SK-N-SH treated with all-trans-retinoic acid at 6 μM for 48 hours (cell line): Measurements from ENCODE around the gene NAE1.

Experiments
- ATAC-seq: fragments of 200-7000 bp; cut with Tn5 transposase; 3 replicates; pipeline ENCODE4 v1.9.1; 2020; ENCODE audit warnings: mild to moderate bottlenecking, moderate library complexity
- ARNTL ChIP-seq: fragments of 450-650 bp; formaldehyde crosslinking; IDR thresholded peaks from 2 replicates; pipeline ENCODE4 v1.5.0; 2020; ENCODE audit warnings: low read depth, mild to moderate bottlenecking, moderate library complexity, borderline replicate concordance
- BACH2 ChIP-seq: fragments of 250-450 bp; sonication (Bioruptor Pico); IDR thresholded peaks from 2 replicates; pipeline ENCODE4 v1.9.0; 2021; ENCODE audit warnings: mild to moderate bottlenecking, borderline replicate concordance
- CREB5 ChIP-seq: fragments of 250-450 bp; sonication (Bioruptor Pico); IDR thresholded peaks from 2 replicates; pipeline ENCODE4 v1.5.1; 2020; ENCODE audit warnings: low read depth, mild to moderate bottlenecking, moderate library complexity
- CSDC2 ChIP-seq: fragments of 250-450 bp; sonication (Bioruptor Pico); IDR thresholded peaks from 2 replicates; pipeline ENCODE4 v1.5.0; 2020; ENCODE audit warnings: mild to moderate bottlenecking, moderate library complexity
- CSRNP3 ChIP-seq: fragments of 250-450 bp; sonication (Bioruptor Pico); IDR thresholded peaks from 2 replicates; pipeline ENCODE4 v1.5.1; 2021; ENCODE audit warnings: mild to moderate bottlenecking, moderate library complexity
- ESRRG ChIP-seq: fragments of 250-450 bp; sonication (Bioruptor Pico); IDR thresholded peaks from 2 replicates; pipeline ENCODE4 v1.6.1; 2021; ENCODE audit warnings: mild to moderate bottlenecking
- GLIS3 ChIP-seq: fragments of 250-450 bp; sonication (Bioruptor Pico); IDR thresholded peaks from 2 replicates; pipeline ENCODE4 v1.5.0; 2020; ENCODE audit warnings: mild to moderate bottlenecking, moderate library complexity
- ISL1 ChIP-seq: fragments of 250-450 bp; sonication (Bioruptor Pico); IDR thresholded peaks from 2 replicates; pipeline ENCODE4 v2.1.2; 2022; ENCODE audit warnings: mild to moderate bottlenecking, moderate library complexity
- OSR1 ChIP-seq: fragments of 250-450 bp; sonication (Bioruptor Pico); IDR thresholded peaks from 2 replicates; pipeline ENCODE4 v1.8.0; 2022; ENCODE audit warnings: moderate library complexity, mild to moderate bottlenecking, inconsistent platforms
- PPARA ChIP-seq: fragments of 250-450 bp; sonication (Bioruptor Pico); IDR thresholded peaks from 2 replicates; pipeline ENCODE4 v1.5.0; 2020; ENCODE audit warnings: mild to moderate bottlenecking, borderline replicate concordance
- RARB ChIP-seq: fragments of 250-450 bp; sonication (Bioruptor Pico); IDR thresholded peaks from 2 replicates; pipeline ENCODE4 v1.8.0; 2021; ENCODE audit warnings: mild to moderate bottlenecking, moderate library complexity
- SNAI2 ChIP-seq: fragments of 250-450 bp; sonication (Bioruptor Pico); IDR thresholded peaks from 2 replicates; pipeline ENCODE4 v1.5.0; 2020; ENCODE audit warnings: mild to moderate bottlenecking, moderate library complexity
- TSHZ2 ChIP-seq: fragments of 250-450 bp; sonication (Bioruptor Pico); IDR thresholded peaks from 2 replicates; pipeline ENCODE4 v1.5.0; 2020; ENCODE audit warnings: mild to moderate bottlenecking, moderate library complexity
- ZC3H10 ChIP-seq: fragments of 250-450 bp; sonication (Bioruptor Pico); IDR thresholded peaks from 2 replicates; pipeline ENCODE4 v1.5.1; 2021; ENCODE audit warnings: mild to moderate bottlenecking, moderate library complexity
- ZFP3 ChIP-seq: fragments of 250-450 bp; sonication (Bioruptor Pico); IDR thresholded peaks from 2 replicates; pipeline ENCODE4 v1.5.0; 2020; ENCODE audit warnings: mild to moderate bottlenecking, moderate library complexity
- ZFP30 ChIP-seq: fragments of 450-650 bp; formaldehyde crosslinking; IDR thresholded peaks from 2 replicates; pipeline ENCODE4 v1.5.0; 2022; ENCODE audit warnings: mild to moderate bottlenecking, moderate library complexity
- ZNF70 ChIP-seq: fragments of 450-650 bp; formaldehyde crosslinking; IDR thresholded peaks from 2 replicates; pipeline ENCODE4 v1.5.0; 2020; ENCODE audit warnings: mild to moderate bottlenecking, moderate library complexity
- ZNF8 ChIP-seq: fragments of 450-650 bp; formaldehyde crosslinking; IDR thresholded peaks from 2 replicates; pipeline ENCODE4 v1.5.0; 2020; ENCODE audit warnings: mild to moderate bottlenecking, moderate library complexity
- TF ChIP-seq, protein P1 (sequence below): fragments of 250-450 bp; sonication (Bioruptor Pico); IDR thresholded peaks from 2 replicates; pipeline ENCODE4 v1.8.0; 2021; ENCODE audit warnings: low read depth, mild to moderate bottlenecking, moderate library complexity, borderline replicate concordance
- TF ChIP-seq, protein P2 (sequence below): fragments of 250-450 bp; sonication (Bioruptor Pico); IDR thresholded peaks from 2 replicates; pipeline ENCODE4 v1.8.0; 2020; ENCODE audit warnings: mild to moderate bottlenecking, moderate library complexity, borderline replicate concordance

The NAE1 gene

GRCh38 chr16:66873685-66874055 is 42.9 kb upstream of the NAE1 start:
- TF ChIP-seq ESRRG (CRISPR knock-in tag) (no peak), GLIS3 (CRISPR knock-in tag) (no peak), ZFP30 (CRISPR knock-in tag) (no peak), PPARA (no peak), OSR1 (no peak), ZFP3 (no peak), ZNF70 (CRISPR knock-in tag) (no peak), SNAI2 (CRISPR knock-in tag) (no peak), RARB (CRISPR knock-in tag) (no peak), ISL1 (CRISPR knock-in tag) (no peak), CREB5 (CRISPR knock-in tag) (no peak), ARNTL (no peak), BACH2 (CRISPR knock-in tag) (no peak), ZNF8 (no peak), CSRNP3 (no peak), CSDC2 (CRISPR knock-in tag) (no peak), TSHZ2 (no peak), ZC3H10 (CRISPR knock-in tag) (no peak)
- TF ChIP-seq, protein P1, sequence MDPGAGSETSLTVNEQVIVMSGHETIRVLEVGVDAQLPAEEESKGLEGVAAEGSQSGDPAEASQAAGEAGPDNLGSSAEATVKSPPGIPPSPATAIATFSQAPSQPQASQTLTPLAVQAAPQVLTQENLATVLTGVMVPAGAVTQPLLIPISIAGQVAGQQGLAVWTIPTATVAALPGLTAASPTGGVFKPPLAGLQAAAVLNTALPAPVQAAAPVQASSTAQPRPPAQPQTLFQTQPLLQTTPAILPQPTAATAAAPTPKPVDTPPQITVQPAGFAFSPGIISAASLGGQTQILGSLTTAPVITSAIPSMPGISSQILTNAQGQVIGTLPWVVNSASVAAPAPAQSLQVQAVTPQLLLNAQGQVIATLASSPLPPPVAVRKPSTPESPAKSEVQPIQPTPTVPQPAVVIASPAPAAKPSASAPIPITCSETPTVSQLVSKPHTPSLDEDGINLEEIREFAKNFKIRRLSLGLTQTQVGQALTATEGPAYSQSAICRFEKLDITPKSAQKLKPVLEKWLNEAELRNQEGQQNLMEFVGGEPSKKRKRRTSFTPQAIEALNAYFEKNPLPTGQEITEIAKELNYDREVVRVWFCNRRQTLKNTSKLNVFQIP (CRISPR knock-in tag): no peak
- TF ChIP-seq, protein P2, sequence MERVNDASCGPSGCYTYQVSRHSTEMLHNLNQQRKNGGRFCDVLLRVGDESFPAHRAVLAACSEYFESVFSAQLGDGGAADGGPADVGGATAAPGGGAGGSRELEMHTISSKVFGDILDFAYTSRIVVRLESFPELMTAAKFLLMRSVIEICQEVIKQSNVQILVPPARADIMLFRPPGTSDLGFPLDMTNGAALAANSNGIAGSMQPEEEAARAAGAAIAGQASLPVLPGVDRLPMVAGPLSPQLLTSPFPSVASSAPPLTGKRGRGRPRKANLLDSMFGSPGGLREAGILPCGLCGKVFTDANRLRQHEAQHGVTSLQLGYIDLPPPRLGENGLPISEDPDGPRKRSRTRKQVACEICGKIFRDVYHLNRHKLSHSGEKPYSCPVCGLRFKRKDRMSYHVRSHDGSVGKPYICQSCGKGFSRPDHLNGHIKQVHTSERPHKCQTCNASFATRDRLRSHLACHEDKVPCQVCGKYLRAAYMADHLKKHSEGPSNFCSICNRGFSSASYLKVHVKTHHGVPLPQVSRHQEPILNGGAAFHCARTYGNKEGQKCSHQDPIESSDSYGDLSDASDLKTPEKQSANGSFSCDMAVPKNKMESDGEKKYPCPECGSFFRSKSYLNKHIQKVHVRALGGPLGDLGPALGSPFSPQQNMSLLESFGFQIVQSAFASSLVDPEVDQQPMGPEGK: no peak
- ATAC-seq: no peak

DNA sequence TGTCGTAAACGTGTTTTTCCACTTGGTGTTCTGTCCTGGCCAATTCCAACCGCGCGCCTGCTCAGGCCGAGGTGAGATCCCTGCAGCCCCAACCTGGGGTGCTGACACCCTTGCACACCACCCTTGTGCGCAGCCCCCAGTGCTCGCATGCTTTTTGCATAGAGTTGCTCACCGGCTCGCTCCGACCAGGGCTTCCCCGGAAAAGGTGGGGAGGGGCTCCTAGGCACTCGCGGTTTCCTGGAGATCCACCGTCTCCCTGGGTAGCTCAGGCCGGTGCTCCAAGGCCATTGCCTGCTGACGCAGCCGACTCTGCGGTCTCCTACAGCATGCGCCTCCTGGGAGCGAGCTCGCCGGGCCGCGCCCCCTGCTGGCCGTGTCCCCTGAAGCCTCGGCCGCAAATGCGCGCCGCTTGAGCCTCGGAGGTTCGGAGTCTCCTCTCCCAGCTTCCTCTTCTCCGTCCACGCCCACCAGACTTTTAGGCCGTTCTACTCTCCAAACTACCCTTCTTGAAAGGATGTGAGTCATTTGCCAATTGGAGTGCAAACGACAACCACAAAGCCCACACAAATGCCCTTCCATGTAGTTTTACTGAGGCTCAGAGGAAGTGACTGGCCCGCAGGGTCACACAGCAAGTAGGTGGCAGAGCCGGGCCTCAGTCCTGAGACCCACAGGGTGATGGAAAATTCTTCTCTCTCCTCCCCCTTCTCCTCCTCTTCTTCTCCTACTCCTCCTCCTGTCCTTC is 42.3 kb upstream of the NAE1 start:
- ATAC-seq: peak; percentile 98
- TF ChIP-seq CSRNP3: no peak
- TF ChIP-seq ESRRG (CRISPR knock-in tag): no peak
- TF ChIP-seq ZFP30 (CRISPR knock-in tag): no peak
- TF ChIP-seq TSHZ2: no peak
- TF ChIP-seq ZFP3: no peak
